AG04449 (cell line): ENCODE results near the gene CAVIN1.
"Not testable (repeated sequence)": the region's sequence is repeated elsewhere in the genome, so short reads cannot be mapped to it uniquely, and the experiment has no call there.

ENCODE experiments used
- CTCF ChIA-PET: fragments of 350-600 bp; formaldehyde crosslinking; extraction: SDS; loops from one replicate; lab custom pipeline; 2021; ENCODE audit warnings: antibody characterized with exemption; lab: Yijun Ruan, JAX
- POLR2A ChIA-PET: fragments of 400-600, 350-600 bp; formaldehyde crosslinking; extraction: SDS; loops from one replicate; lab custom pipeline; 2020; ENCODE audit warnings: antibody characterized with exemption, inconsistent platforms; lab: Yijun Ruan, JAX
- DNase-seq: peaks from one replicate; pipeline ENCODE4 v3.0.0-alpha.2; 2010; ENCODE audit warnings: low read depth, low spot score
- H3K4me3 ChIP-seq: 2 replicates; pipeline ENCODE4 v1.5.1; 2011; ENCODE audit warnings: low read depth, mild to moderate bottlenecking, control low read depth, low read length
- CTCF ChIP-seq: IDR thresholded peaks from one replicate; pipeline ENCODE4 v1.5.1; 2011; ENCODE audit warnings: mild to moderate bottlenecking, moderate library complexity, low read length, control low read depth, inconsistent platforms; ENCODE audit not compliant: insufficient read depth; ENCODE audit errors: missing control alignments

Gene CAVIN1

GRCh38 chr17:42378359-42378958 is 44.6 kb downstream of the CAVIN1 start:
- ChIA-PET POLR2A (no interaction called here), CTCF (interaction anchor here (1.0 to 1.1 kb wide), 2 partner anchors 11 to 66 kb away, joined by 3 read pairs; no protein-coding TSS in a partner anchor)
- no peak overlapping the region; the same call in 1 of the 2 replicates for H3K4me3 ChIP-seq
- DNase-seq: no peak
- TF ChIP-seq CTCF: no peak

GRCh38 chr17:42373896-42374295 is 49.2 kb downstream of the CAVIN1 start:
- CTCF ChIA-PET: no interaction called here
- POLR2A ChIA-PET: interaction anchor here (0.6 kb wide), 1 partner anchor 60 kb away, joined by 3 read pairs; no protein-coding TSS in a partner anchor
- no peak for DNase-seq
- H3K4me3 ChIP-seq: no peak overlapping the region
- no peak for TF ChIP-seq CTCF

- POLR2A ChIA-PET: no interaction called here
- H3K4me3 ChIP-seq: no peak overlapping the region
- CTCF ChIA-PET: interaction anchor here (1.2 to 1.6 kb wide), 2 partner anchors 12 to 50 kb away, joined by 3 read pairs; no protein-coding TSS in a partner anchor
Measured at GRCh38 chr17:42372142-42372541, 50.9 kb downstream of the CAVIN1 start.

GRCh38 chr17:42368797-42369561 is 54.1 kb downstream of the CAVIN1 start:
- H3K4me3 ChIP-seq, DNase-seq, POLR2A ChIA-PET: not testable (repeated sequence)
- CTCF ChIA-PET: interaction anchor here (0.5 to 1.1 kb wide), 4 partner anchors 11 to 35 kb away, joined by 3 read pairs; partner anchors contain the start of gene STAT3

More at GRCh38 chr17:42372142-42372541, 50.9 kb downstream of the CAVIN1 start:
- DNase-seq: no peak
- TF ChIP-seq CTCF: no peak

- POLR2A ChIA-PET, DNase-seq, H3K4me3 ChIP-seq: not testable (repeated sequence)
- CTCF ChIA-PET: interaction anchor here (1.1 kb wide), 1 partner anchor 20 kb away, joined by 3 read pairs; the partner anchor contains the start of gene STAT3
Measured at GRCh38 chr17:42368310-42368709, 54.7 kb downstream of the CAVIN1 start.

- POLR2A ChIA-PET, DNase-seq, H3K4me3 ChIP-seq: not testable (repeated sequence)
- CTCF ChIA-PET: interaction anchor here (0.5 to 1.1 kb wide), 3 partner anchors 10 to 19 kb away, joined by 3 read pairs; no protein-coding TSS in a partner anchor
Measured at GRCh38 chr17:42366176-42367023, 56.7 kb downstream of the CAVIN1 start.

- ChIA-PET CTCF (interaction anchor here (0.7 to 1.4 kb wide), 3 partner anchors 26 to 52 kb away, joined by 3 to 4 read pairs (median 4); no protein-coding TSS in a partner anchor), POLR2A (no interaction called here)
- H3K4me3 ChIP-seq: no peak overlapping the region
- no peak for DNase-seq
- TF ChIP-seq CTCF: no peak
Measured at GRCh38 chr17:42365136-42365535, 57.9 kb downstream of the CAVIN1 start.
